Frontal cortex (tissue), 4 donors: Measurements from ENCODE around the gene GPR15LG. TPM values are rescaled to one million over a fixed set of nuclear protein-coding genes. Genes with fewer than 3 reads are reported as not detected.

ENCODE experiments used
- DNase-seq, 2 donors: peaks; one replicate each; pipeline ENCODE4 v3.0.0; 2012; ENCODE audit warnings: low spot score in 2 of 2
- FAIRE-seq: peaks from 2 replicates; lab custom pipeline; 2012; peaks lifted over from hg19 to GRCh38; lab: Jason Lieb, UNC
- total RNA-seq: library from RNA; depleted of rRNA; stranded (reverse); fragments of >200 nt; gene quantifications from one replicate; pipeline ENCODE4 v1.2.3, GENCODE V29; 2014
- donor health status: control.
- donor health status: control.
- donor health status: control.

GPR15LG gene
- total RNA-seq, 1 donor from 2014 or later = not detected

DNA sequence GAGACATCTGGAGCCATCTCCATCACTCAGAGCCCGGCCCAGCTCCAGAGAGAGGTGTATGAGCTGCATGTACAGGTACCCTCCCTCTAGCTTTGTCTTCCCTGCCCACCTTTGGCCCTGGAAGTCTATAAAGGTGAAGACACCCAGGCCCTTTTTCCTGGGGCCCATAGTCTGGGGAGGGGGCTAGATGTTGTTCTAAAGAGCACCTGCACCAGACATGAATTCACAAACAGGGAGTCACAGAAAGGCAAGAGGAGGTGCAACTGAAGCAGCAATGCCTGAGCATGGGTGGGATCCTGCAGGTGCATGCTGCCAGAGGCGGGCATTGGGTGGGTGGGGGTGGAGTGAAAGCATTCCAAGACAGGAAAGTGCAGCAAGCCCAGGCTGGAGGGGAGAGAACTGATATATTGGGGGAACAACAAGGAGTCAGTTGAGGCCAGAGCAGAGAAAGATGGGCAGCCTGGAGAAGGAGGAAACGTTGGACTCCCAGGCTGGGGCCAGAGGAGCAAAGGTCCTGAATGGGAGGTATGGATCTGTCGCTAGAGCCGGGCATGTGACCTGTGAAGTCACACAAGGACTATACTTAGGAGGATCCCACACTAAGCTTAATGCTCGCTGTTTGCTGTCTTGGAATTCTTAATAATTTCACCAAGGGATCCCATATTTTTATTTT is 32.4 kb downstream of the GPR15LG start:
- DNase-seq (no peak), FAIRE-seq (no peak)

DNA sequence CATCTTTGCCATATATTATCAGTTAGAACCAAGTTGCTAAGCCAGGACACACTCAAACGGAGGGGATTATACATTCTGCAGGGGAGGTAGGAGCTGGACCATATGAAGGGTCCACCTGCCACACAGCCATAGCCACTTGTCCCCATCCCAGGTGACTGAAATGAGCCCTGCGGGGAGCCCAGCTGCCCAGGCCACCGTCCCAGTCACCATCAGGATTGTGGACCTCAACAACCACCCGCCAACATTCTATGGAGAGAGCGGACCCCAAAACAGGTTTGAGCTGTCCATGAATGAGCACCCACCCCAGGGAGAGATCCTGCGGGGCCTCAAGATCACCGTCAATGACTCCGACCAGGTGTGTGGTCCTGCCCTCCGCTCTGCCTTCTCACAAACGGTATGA is 34.4 kb downstream of the GPR15LG start:
- DNase-seq = no peak
- no peak for FAIRE-seq

DNA sequence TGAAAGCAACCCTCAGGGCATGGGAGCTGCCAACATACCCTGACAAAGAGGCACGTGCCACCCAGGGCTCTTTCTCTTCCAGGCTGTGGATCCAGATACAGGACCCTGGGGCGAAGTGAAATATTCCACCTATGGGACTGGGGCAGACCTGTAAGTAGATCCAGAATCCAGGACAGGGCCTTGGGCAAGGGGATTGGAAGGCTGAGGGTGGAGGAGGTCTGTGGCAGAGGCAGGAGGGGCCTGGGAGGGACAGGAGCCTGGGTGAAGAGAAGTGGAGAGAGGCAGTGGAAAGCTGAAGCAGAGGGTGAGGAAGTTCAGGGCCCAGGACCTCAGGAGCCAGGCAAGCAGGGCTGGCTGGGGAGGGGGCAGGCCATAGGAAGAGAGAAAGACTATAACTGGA is 38.0 kb downstream of the GPR15LG start:
- DNase-seq = no peak
- no peak for FAIRE-seq

DNA sequence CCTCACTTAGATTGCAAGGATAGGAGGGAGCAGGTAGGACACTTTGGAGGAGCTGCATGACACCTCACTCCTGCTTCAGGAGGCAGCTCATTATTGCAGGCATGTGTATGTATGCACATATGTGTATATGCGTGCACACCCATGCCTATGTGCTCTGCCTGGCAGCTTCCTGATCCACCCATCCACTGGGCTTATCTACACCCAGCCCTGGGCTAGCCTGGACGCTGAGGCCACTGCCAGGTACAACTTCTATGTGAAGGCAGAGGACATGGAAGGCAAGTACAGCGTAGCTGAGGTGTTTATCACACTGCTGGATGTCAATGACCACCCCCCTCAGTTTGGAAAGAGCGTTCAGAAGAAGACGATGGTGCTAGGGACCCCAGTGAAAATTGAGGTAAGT is 38.4 kb downstream of the GPR15LG start:
- DNase-seq (no peak), FAIRE-seq (no peak)

DNA sequence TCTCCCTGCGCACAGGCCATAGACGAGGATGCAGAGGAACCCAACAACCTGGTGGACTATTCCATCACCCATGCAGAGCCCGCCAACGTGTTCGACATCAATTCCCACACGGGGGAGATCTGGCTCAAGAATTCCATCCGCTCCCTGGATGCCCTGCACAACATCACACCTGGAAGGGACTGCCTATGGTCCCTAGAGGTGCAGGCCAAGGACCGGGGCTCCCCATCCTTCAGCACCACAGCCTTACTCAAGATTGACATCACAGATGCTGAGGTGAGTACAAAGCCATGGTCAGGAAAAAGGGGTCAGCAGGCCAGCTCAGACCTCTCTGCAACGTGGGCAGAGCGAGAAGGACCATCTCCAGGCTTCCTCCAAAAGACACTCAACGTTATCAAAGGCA is 39.5 kb downstream of the GPR15LG start:
- FAIRE-seq = no peak
- DNase-seq = no peak

DNA sequence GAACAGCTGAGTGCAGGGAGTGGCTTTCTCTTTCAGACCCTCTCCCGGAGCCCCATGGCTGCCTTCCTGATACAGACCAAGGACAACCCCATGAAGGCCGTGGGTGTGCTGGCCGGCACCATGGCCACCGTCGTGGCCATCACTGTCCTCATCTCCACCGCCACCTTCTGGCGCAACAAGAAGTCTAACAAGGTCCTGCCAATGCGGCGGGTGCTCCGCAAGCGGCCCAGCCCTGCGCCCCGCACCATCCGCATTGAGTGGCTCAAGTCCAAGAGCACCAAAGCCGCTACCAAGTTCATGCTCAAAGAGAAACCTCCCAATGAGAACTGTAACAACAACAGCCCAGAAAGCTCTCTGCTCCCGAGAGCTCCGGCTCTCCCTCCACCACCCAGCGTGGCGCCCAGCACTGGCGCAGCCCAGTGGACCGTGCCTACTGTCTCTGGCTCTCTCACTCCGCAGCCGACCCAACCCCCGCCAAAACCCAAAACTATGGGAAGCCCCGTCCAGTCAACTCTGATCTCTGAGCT is 40.5 kb downstream of the GPR15LG start:
- DNase-seq (no peak), FAIRE-seq (no peak)

DNA sequence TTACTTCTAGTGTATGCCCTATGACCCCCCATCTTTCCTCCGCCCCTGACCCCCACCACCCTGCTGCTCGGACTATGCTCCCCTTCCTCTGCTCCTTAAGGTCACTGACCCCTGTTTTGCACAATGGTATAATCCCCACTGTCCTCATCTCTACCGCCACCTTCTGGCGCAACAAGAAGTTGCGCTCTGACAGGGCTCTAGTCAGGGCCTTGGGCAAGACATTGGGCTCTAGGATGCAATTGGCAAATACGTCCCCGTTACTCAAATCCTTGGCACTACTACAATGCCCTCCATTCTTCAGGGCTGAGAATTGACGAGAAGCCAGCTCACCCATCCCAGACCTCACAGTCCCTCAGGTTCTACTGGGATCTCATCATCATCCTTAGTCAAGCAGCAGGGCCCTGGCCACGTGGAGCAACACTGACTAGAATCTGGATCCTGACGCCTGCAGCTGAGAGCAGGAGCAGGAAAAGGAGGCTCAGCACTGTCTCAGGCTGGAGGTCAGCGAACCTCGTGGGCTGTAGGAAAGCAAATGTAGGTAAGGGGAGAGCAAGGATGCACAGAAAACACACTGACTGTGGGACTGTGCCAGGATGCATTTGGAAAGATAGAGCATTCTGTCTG is 41.1 kb downstream of the GPR15LG start:
- no peak for FAIRE-seq
- DNase-seq = no peak

DNA sequence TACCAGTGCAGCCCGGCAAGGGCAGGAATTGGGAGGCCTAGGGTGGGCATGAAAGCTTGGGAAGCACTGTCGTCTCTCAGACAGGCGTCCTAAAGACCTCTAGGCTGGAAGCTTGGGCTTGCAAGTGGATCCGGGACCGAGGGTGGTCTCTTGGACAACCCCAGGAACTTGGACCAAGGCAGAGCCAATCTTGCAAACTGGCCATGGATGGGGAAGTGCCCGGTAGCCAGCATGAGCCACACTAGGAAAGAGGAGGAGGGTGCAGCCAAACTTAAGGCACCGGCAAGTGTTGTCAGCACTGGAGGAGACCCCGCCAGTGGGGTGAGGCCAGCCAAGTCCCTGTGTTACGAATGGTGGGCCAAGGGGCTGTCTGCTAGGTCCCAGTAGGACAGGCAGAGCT is 43.2 kb downstream of the GPR15LG start:
- FAIRE-seq (no peak), DNase-seq (no peak)

DNA sequence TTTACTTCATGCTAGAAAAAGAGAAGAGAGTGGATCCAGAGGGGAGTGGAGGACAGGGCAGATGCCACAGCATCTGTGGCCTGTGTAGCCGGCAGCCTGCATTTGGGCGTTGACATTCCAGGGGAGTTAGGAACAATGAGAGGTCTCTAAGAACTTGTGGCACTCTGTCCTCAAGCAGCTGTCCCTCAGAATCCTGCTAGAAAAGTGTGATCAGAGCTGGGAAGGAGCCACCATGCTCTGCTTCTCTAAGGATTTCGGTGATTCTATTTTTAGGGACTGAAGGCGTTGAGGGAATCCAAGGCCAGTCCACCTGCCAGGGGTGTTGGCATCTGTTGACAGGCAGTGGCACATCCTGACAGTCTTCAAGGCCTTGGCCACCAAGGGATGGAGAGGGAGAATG is 44.1 kb downstream of the GPR15LG start:
- DNase-seq (no peak), FAIRE-seq (no peak)

DNA sequence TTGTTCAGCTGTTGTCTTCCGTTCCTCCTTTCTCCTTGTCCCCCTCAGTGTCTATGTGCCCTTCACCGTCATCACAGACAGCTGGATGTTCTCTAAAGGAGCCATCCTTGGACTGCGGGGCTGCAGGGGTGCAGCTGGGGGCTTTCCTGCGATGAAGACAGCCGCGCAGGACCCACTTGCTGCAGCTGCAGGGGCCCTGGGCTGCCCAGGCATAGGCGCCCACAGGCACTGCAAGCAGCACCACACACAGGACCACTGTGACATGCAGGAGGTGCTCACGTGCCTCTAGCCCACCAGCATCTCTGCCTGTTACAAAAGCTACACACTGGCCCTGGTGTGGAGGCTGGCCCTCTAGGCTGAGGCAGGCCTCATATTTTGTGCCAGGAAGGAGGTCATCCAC is 48.3 kb downstream of the GPR15LG start:
- FAIRE-seq (no peak), DNase-seq (no peak)

DNA sequence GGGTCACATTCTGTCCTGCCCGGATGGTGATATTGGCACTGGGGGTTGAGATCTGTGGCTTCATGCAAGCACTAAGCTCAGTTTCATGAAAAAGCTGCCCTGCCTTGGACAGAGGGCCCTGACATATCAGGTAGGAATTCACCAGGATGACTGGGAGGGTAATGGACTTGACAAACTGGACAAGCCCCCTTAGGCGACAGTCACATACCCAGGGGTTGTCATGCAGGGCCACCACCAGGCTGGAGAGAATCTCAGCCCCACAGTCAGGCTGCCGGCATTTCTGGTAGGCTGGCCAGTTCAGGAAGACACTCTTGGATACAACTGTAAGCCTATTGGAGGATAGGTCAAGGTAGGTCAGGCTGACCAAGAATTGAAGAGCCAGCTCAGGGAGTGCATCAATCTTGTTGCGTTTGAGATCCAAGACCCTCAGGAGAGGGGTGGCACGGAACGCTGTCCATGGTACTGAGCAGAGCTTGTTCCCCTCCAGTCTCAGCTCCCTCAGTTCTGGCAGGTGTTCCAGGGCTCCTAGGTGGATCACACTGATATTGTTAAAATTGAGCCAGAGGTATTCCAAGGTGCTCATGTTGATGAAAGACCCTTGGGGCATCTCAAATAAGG is 50.9 kb downstream of the GPR15LG start:
- DNase-seq (no peak), FAIRE-seq (no peak)

DNA sequence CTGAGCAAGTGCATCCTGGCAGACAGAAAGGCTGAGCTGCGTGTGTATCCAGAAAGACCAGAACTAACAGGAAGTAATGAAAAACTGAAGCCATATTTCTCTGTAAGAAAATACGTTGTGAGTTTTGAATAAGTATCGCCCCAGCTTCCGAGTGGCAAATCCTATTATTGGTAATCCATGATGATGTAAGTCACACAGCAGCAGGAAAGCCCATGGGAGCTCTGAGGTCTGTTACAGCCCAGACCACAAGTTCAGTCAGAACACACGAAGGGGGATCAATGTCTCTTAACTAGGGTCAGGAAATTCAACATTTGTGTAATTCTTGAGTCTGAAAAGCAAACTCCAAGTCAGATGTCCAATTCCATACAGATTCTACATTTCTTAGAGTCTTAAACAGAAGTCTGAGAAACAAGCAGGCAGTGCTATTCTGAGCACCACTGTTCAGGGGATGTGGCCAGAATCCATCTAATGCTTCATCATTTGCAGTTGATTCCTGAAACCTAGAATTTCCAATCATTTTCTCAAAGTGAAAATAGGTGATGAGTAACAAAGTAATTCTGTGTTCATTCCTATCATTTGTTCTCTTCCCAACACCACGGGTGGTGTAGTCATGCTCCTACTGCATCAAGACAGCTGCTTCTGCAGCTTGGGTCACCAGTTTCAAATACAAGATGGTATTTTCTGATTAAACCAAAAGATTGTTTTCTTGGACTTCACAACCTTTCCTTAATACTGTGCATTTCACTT is 52.0 kb downstream of the GPR15LG start, which contains the start of gene LRIT2:
TSS of gene LRIT2 (minus strand) at position 118 of the 747 bp plus-strand sequence. CDS start at position 94, 24 bp downstream.
- DNase-seq = no peak
- no peak for FAIRE-seq

DNA sequence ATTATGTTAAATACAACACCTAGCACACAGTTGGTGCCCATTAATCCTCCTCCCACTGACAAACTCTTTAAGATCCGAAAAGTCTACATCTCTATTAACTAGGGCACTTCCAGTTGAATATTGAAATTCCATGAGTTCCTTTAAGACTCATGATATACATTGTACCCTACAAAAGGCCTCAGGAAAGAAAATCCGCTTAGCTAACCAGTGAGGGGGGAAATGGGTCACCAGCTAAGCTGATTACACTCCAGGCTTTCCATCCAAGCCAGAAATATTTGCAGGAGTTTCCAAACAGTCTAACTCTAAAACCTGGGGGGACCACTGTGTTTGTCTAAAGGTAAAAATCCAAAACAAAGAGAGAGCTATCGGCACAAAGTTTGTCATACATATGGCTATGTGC is 53.0 kb downstream of the GPR15LG start:
- FAIRE-seq = no peak
- no peak for DNase-seq

DNA sequence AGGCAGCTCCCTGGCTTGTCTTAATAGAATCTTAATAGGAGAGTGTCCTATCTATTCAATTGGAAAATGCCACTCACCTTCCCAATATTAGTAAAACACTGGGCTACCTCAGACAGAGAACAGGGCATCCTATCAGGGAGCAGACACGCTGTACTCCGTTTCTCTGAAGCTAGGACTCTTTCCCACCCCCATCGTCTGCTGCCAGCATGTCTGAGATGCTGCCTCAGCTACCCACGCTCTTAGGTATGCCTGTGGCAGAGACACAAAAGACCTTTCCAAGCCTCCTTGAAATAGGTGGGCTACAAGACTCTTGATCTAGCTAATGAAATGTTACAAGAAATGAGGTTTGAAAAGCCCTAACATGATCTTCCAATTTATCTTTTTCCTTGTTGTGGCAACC is 54.2 kb downstream of the GPR15LG start:
- FAIRE-seq (no peak), DNase-seq (no peak)

DNA sequence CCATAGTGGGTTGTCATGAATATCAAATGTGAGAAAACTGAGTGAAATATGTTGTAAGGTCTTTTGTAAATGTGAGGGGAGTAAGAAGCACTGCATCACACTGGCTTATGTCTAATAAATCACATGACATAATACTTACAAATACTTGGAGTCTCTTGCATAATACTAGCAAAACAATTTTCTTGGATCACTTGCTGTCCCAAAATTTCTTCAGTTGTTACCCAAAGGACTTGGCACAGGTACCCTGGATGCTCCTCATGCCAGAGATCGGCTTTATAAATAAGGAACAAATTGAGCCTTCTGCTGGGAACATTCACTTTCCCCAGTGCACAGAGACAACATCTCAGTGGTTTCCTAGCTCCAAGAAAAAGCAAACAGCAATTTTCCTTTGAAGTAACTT is 56.8 kb downstream of the GPR15LG start:
- FAIRE-seq = no peak
- DNase-seq = no peak

DNA sequence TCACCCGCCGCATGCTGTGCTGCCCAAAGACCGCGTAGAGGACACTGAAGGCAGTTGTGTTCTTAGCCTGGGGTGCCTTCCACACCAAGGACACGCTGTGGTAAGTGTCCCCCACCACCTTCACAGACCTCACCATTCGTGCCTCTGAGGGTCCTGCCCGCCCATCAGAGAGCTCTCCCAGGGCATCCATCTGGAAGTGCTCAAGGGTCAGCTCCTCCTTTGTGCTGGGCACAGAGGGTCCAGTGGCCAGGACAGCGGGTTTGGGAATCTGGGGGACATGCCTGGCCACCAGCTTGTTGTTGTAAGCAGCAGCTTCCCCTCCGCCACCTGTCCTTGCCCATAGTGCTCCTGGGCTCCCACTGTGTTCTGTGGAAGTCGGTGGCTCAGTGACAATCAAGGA is 58.8 kb downstream of the GPR15LG start:
- no peak for FAIRE-seq

DNA sequence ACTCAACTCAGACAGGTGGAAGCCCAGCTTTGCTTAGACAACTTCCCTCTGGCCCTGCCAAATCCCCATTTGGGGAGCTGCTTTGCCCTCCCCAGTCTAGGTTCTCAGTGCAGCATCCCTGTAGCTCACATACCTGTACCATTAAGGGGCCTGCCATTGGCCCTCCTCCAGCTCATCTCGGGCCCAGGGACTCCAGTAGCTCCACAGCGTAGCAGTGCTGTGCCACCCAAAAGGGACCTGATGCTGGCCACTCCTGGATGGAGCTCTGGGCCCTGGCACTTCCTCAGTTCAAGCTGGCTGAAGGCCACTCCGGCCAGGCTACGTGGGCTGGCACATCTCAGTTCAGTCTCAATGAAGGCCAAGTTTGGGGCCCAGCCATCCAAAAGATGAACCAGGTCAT is 60.3 kb downstream of the GPR15LG start:
- DNase-seq (no peak), FAIRE-seq (no peak)

More for the DNA sequence above, 58.8 kb downstream of the GPR15LG start:
- DNase-seq = no peak

DNA sequence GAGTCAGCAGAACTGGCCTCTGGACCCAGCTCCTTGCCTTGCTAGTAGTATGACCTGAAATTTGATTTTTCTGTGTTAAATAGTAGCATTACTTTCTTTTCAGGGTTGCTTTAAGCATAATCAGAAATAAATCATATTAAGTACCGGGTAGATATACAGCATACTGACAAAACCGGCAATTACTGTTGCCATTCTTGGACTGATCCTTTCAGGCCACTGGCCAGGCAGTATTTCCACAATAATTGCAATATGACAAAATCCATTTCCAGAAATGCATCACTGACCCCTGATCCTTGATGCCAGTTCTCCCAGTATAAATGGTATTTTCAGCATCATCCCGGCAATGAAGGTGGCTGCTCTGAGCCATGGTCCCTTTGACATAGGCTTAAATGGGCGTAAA is 60.9 kb downstream of the GPR15LG start:
- DNase-seq (no peak), FAIRE-seq (no peak)
